Neural cell (in vitro differentiated cells): ENCODE results near the gene HPSE2.

Experiments
- EP300 ChIP-seq: fragments of 450-650 bp; conservative IDR thresholded peaks from 2 replicates; pipeline ENCODE4 v1.6.1; 2014; ENCODE audit warnings: antibody characterized with exemption, mild to moderate bottlenecking, moderate library complexity; ENCODE audit not compliant: poor library complexity, severe bottlenecking
- TAF1 ChIP-seq: IDR thresholded peaks from 2 replicates; pipeline ENCODE4 v1.6.1; 2012; ENCODE audit warnings: low read depth
- TF ChIP-seq, protein P1 (sequence below): fragments of 450-650 bp; IDR thresholded peaks from 2 replicates; pipeline ENCODE4 v1.5.1; 2014; ENCODE audit warnings: antibody characterized with exemption, mild to moderate bottlenecking, moderate library complexity; ENCODE audit not compliant: poor library complexity, severe bottlenecking

DNA sequence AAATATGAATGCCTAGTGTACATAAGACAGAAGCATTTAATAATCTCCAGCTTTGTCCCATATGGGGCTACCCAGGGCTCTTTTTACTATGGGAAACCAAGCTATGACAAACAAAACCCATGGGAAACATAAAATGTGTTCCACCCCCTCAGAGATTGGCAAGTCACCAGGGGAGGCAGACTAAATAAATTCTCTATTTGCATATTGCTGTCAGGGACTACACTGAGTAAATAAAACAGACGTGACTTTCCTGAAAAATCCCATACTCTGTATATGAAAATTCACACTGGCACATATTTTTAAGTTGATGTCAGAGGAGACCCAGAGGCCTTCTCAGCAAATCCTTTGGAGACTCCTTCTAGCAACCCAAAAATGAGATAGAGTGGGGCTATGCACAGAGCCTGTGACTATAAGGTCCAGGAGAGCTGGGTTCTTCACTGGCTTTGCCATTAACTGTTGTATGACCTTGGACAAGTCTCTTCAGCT, 44.0 kb upstream of the HPSE2 start:
- TF ChIP-seq TAF1 (no peak), EP300 (no peak)
- TF ChIP-seq, protein P1, sequence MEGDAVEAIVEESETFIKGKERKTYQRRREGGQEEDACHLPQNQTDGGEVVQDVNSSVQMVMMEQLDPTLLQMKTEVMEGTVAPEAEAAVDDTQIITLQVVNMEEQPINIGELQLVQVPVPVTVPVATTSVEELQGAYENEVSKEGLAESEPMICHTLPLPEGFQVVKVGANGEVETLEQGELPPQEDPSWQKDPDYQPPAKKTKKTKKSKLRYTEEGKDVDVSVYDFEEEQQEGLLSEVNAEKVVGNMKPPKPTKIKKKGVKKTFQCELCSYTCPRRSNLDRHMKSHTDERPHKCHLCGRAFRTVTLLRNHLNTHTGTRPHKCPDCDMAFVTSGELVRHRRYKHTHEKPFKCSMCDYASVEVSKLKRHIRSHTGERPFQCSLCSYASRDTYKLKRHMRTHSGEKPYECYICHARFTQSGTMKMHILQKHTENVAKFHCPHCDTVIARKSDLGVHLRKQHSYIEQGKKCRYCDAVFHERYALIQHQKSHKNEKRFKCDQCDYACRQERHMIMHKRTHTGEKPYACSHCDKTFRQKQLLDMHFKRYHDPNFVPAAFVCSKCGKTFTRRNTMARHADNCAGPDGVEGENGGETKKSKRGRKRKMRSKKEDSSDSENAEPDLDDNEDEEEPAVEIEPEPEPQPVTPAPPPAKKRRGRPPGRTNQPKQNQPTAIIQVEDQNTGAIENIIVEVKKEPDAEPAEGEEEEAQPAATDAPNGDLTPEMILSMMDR, result no peak
